K562 (cell line): Measurements from ENCODE around the gene FAM219A. TPM values are rescaled to one million over a fixed set of nuclear protein-coding genes. Genes with fewer than 3 reads are reported as not detected.
A peak's percentile ranks its signal among the peaks of the same experiment; 100 is the strongest.

Experiments
- CTCF ChIP-seq, 3 experiments: IDR thresholded peaks in 2 of 3; conservative IDR thresholded peaks in 1 of 3; 2 replicates each; pipeline ENCODE4 v1.5.1; 2011 to 2012; ENCODE audit warnings: low read length in 3 of 3, mild to moderate bottlenecking in 3 of 3, control low read depth in 2 of 3, improper control_type of control experiment in 1 of 3, inconsistent platforms in 1 of 3, low read depth in 1 of 3, mixed read lengths in 1 of 3, moderate library complexity in 1 of 3; ENCODE audit not compliant: insufficient read depth in 2 of 3
- CXXC5 ChIP-seq: fragments of 250-450 bp; sonication (Bioruptor Pico); IDR thresholded peaks from 2 replicates; pipeline ENCODE4 v1.8.0; 2022; ENCODE audit warnings: inconsistent platforms, mild to moderate bottlenecking, moderate library complexity
- E2F6 ChIP-seq, 2 experiments: IDR thresholded peaks; 2 replicates each; pipeline ENCODE4 v1.6.1; 2011; ENCODE audit warnings: borderline replicate concordance in 1 of 2, control low read depth in 1 of 2, low read depth in 1 of 2, low read length in 1 of 2, mild to moderate bottlenecking in 1 of 2, mixed read lengths in 1 of 2, moderate library complexity in 1 of 2; ENCODE audit not compliant: insufficient read depth in 1 of 2, insufficient read length in 1 of 2, poor library complexity in 1 of 2, severe bottlenecking in 1 of 2; ENCODE audit errors: extremely low read depth in 1 of 2
- MAZ ChIP-seq, 2 experiments: fragments of 450-650 bp in 1 of 2; sonication (generic) in 1 of 2; formaldehyde crosslinking; IDR thresholded peaks in 1 of 2; conservative IDR thresholded peaks in 1 of 2; 2 replicates each; pipeline versions ENCODE4 v1.4.0 to v1.5.0; 2020; ENCODE audit warnings: mild to moderate bottlenecking in 1 of 2, missing genetic modification reagents in 1 of 2
- MYC ChIP-seq, 2 experiments: fragments of 250-450 bp in 1 of 2; sonication (Bioruptor Pico) in 1 of 2; IDR thresholded peaks; 2 replicates each; pipeline versions ENCODE4 v1.5.1 to v1.6.1; 2012 to 2021; ENCODE audit warnings: low read depth in 2 of 2, borderline replicate concordance in 1 of 2, improper control_type of control experiment in 1 of 2, low read length in 1 of 2, mild to moderate bottlenecking in 1 of 2, moderate library complexity in 1 of 2
- NR4A1 ChIP-seq, 2 experiments: fragments of 250-450 bp in 1 of 2; fragments of 450-650 bp in 1 of 2; sonication (Bioruptor Pico) in 1 of 2; IDR thresholded peaks; 2 replicates each; pipeline versions ENCODE4 v1.4.0 to v1.6.1; 2016 to 2020; ENCODE audit warnings: mild to moderate bottlenecking in 2 of 2, missing compliant biosample characterization in 1 of 2, missing genetic modification characterization in 1 of 2, moderate library complexity in 1 of 2
- NRF1 ChIP-seq, 2 experiments: fragments of 450-650 bp; IDR thresholded peaks in 1 of 2; conservative IDR thresholded peaks in 1 of 2; 2 replicates each; pipeline ENCODE4 v1.6.1; 2014; ENCODE audit warnings: mild to moderate bottlenecking in 2 of 2
- PHF8 ChIP-seq: fragments of 200-600 bp; sonication (generic); IDR thresholded peaks from 2 replicates; pipeline ENCODE4 v1.6.1; 2012; ENCODE audit warnings: mixed run types, mild to moderate bottlenecking, inconsistent platforms, low read length, moderate library complexity, borderline replicate concordance
- POLR2G ChIP-seq: fragments of 200-400 bp; formaldehyde crosslinking; IDR thresholded peaks from 2 replicates; pipeline ENCODE4 v1.6.1; 2017; ENCODE audit warnings: low read depth, mild to moderate bottlenecking, antibody characterized with exemption, low read length, moderate library complexity
- ZBTB33 ChIP-seq: sonication (generic); formaldehyde crosslinking; IDR thresholded peaks from 2 replicates; pipeline ENCODE4 v1.8.1; 2023; ENCODE audit warnings: mild to moderate bottlenecking, missing genetic modification reagents
- ZFP91 ChIP-seq: sonication (generic); formaldehyde crosslinking; IDR thresholded peaks from 2 replicates; pipeline ENCODE4 v1.8.0; 2022; ENCODE audit warnings: mild to moderate bottlenecking, missing genetic modification reagents
- polyA plus RNA-seq, 8 experiments: library from polyadenylated mRNA; depleted of rRNA in 4 of 8; stranded (reverse) in 5 of 8; unstranded in 3 of 8; fragments of >200 nt; fragmentation: Nextera tagmentation in 2 of 8; fragmentation: Illumina TruSeq in 1 of 8; extraction: Ambion mirVana in 2 of 8; extraction: Trizol in 1 of 8; gene quantifications; 2 replicates each; pipeline versions ENCODE4 v1.2.1 to v1.2.3, GENCODE V29; 2011 to 2014; ENCODE audit warnings: inconsistent platforms in 1 of 8, missing spikeins in 1 of 8
- total RNA-seq, 7 experiments: library from RNA; depleted of rRNA in 6 of 7; stranded (reverse); fragments of >200 nt in 6 of 7; fragmentation: Illumina TruSeq in 2 of 7; extraction: Trizol in 2 of 7; gene quantifications; 2 replicates each; pipeline versions ENCODE4 v1.2.1 to v1.2.3, GENCODE V29; 2011 to 2021; ENCODE audit warnings: low replicate concordance in 1 of 7

Gene FAM219A
- total and polyA plus RNA-seq, 9 of the 15 experiments (the other 6 are each of a cell fraction or from before 2014, with no cell fraction given) = 0.63 to 8.6 (median 2.9) TPM

- TF ChIP-seq ZFP91 (CRISPR knock-in tag) (no peak), PHF8 (peak; percentile 44; the same call in 1 of the 2 replicates), NR4A1 (CRISPR knock-in tag; IDR thresholded peaks at IDR 0.05) (no peak), NR4A1 (tag; IDR thresholded peaks at IDR 0.05) (0 out of 2 replicates have a peak, but pooled peaks have one; percentile 25), CTCF (IDR thresholded peaks at IDR 0.05 in 2 of 3, conservative IDR thresholded peaks at IDR 0.05 in 1 of 3; ENCODE audit: insufficient read depth in 2 of 3, low read depth in 1 of 3, low read length in 3 of 3) (0 out of 6 replicates have a peak, but pooled peaks of 1 of the 3 experiments have one; percentile 9), E2F6 (IDR thresholded peaks at IDR 0.05; ENCODE audit: borderline replicate concordance in 1 of 2, extremely low read depth in 1 of 2, insufficient read depth in 1 of 2, insufficient read length in 1 of 2, low read depth in 1 of 2, low read length in 1 of 2, poor library complexity in 1 of 2, severe bottlenecking in 1 of 2) (peak; percentile 88 to 98), CXXC5 (CRISPR knock-in tag) (0 out of 2 replicates have a peak, but pooled peaks have one; percentile 41), POLR2G (peak; percentile 82), MYC (IDR thresholded peaks at IDR 0.05; ENCODE audit: low read depth, low read length) (peak; percentile 32; the same call in 1 of the 2 replicates), MYC (CRISPR knock-in tag; IDR thresholded peaks at IDR 0.05; ENCODE audit: borderline replicate concordance, low read depth) (no peak), ZBTB33 (CRISPR knock-in tag) (peak; percentile 67), NRF1 (conservative IDR thresholded peaks at IDR 0.05 in 1 of 2, IDR thresholded peaks at IDR 0.05 in 1 of 2) (peak; percentile 60 to 71), MAZ (CRISPR knock-in tag; conservative IDR thresholded peaks at IDR 0.05 in 1 of 2, IDR thresholded peaks at IDR 0.05 in 1 of 2) (peak in 1 of 2 experiments; percentile 19; a peak in 1 of 4 replicates)
Observed at GRCh38 chr9:34380511-34381315, 77.7 kb downstream of the FAM219A start (continued).
